Testis (tissue), 3 donors: ENCODE data around the gene ABTB1. TPM values are rescaled to one million over a fixed set of nuclear protein-coding genes. Genes with fewer than 3 reads are reported as not detected.
A peak's percentile ranks its signal among the peaks of the same experiment; 100 is the strongest.

Source experiments
- DNase-seq: peaks from one replicate; pipeline ENCODE4 v3.0.0-alpha.2; 2019
- H3K27ac ChIP-seq, 2 donors: fragments of 200-600 bp; sonication (generic); one replicate each; pipeline ENCODE4 v1.5.1; 2019
- H3K27me3 ChIP-seq: fragments of 200-600 bp; sonication (generic); one replicate; pipeline ENCODE4 v1.5.1; 2019
- H3K36me3 ChIP-seq: fragments of 200-600 bp; sonication (generic); one replicate; pipeline ENCODE4 v1.5.1; 2017; ENCODE audit warnings: low read depth; ENCODE audit errors: missing control alignments
- H3K4me1 ChIP-seq: fragments of 200-600 bp; sonication (generic); one replicate; pipeline ENCODE4 v1.5.1; 2019
- H3K4me3 ChIP-seq, 2 donors: fragments of 200-600 bp; sonication (generic); one replicate each; pipeline ENCODE4 v1.5.1; 2017 to 2019
- H3K9me3 ChIP-seq: fragments of 200-600 bp; sonication (generic); one replicate; pipeline ENCODE4 v1.5.1; 2017
- CTCF ChIP-seq, 3 experiments: fragments of 450-650 bp in 2 of 3; fragments of 200-600 bp in 1 of 3; sonication (generic) in 1 of 3; IDR thresholded peaks; one replicate each; pipeline ENCODE4 v1.5.1; 2016 to 2019; ENCODE audit warnings: antibody characterized with exemption in 3 of 3, mild to moderate bottlenecking in 2 of 3, moderate library complexity in 1 of 3
- POLR2A ChIP-seq: fragments of 450-650 bp; IDR thresholded peaks from one replicate; pipeline ENCODE4 v1.6.1; 2017; ENCODE audit warnings: antibody characterized with exemption, mild to moderate bottlenecking, moderate library complexity
- WGBS, 2 donors: methylation state at CpG; one replicate each; pipeline ENCODE4 v1.1.5; 2018; 5-methylcytosine and 5-hydroxymethylcytosine counted together
- intact Hi-C: fragments of 100-400 bp; cut with DNase I; formaldehyde crosslinking; loops from one replicate; pipeline ENCODE4 v1.15.1; 2023; ENCODE audit warnings: low total_unique reads
- polyA plus RNA-seq: library from polyadenylated mRNA; stranded (reverse); fragments of 350-450 nt; fragmentation: Illumina TruSeq; extraction: RNeasy Lipid Tissue Mini Kit (QIAGEN cat#74804); gene quantifications from one replicate; pipeline ENCODE4 v1.2.3, GENCODE V29; 2014; ENCODE audit warnings: low read depth, low replicate concordance; ENCODE audit not compliant: insufficient read depth
- total RNA-seq, 2 donors: library from RNA; depleted of rRNA; stranded (reverse); fragments of >200 nt; gene quantifications; one replicate each; pipeline ENCODE4 v1.2.3, GENCODE V29; 2016

ABTB1 gene
- total and polyA plus RNA-seq, 3 donors from 2014 or later: 16.7 to 39.1 (median 28.7) TPM

- Histone ChIP-seq H3K9me3 (no peaks in the 10 kb centered on the region), H3K27ac (no peak within 1 kb of the TSS), H3K27me3 (no peaks in the 10 kb centered on the region), H3K36me3 (no peaks in the 10 kb centered on the region), H3K4me3 (peak within 1 kb of the TSS; percentile 56 to 61), H3K4me1 (peaks cover 7% of the 10 kb centered on the region)
- 5 to 42% methylated on average over 4 to 55 of the region's 105 CpGs for WGBS, 2 donors
- TF ChIP-seq POLR2A: no peak
- TF ChIP-seq CTCF (IDR thresholded peaks at IDR 0.05): no peak
- intact Hi-C loops: no loop called here
- DNase-seq: peak; percentile 64
Measured at GRCh38 chr3:127628788-127629466, 43.8 kb upstream of the ABTB1 start, which contains the start of gene PODXL2. PODXL2 (plus strand) TSS chr3:127629185; CDS start chr3:127629220, 35 bp downstream.

- Histone ChIP-seq H3K9me3 (no peaks in the 10 kb centered on the region), H3K4me1 (peaks cover 7% of the 10 kb centered on the region), H3K27me3 (no peaks in the 10 kb centered on the region), H3K27ac (no peak overlapping the region), H3K36me3 (no peaks in the 10 kb centered on the region), H3K4me3 (peak overlapping the region; percentile 56 to 61)
- intact Hi-C loops: no loop called here
- DNase-seq: no peak
- whole genome bisulfite sequencing, 2 donors: 17 to 29% methylated on average over 18 to 41 of the region's 65 CpGs
- TF ChIP-seq CTCF (IDR thresholded peaks at IDR 0.05) (no peak), POLR2A (no peak)
Measured at GRCh38 chr3:127629467-127630403, 43.0 kb upstream of the ABTB1 start.

- H3K4me3 ChIP-seq: no peak overlapping the region
- H3K36me3 ChIP-seq: no peaks in the 10 kb centered on the region
- H3K9me3 ChIP-seq: no peaks in the 10 kb centered on the region
- H3K27ac ChIP-seq: no peak overlapping the region
- intact Hi-C loops: no loop called here
- H3K27me3 ChIP-seq: no peaks in the 10 kb centered on the region
- no peak for TF ChIP-seq CTCF (IDR thresholded peaks at IDR 0.05)
- TF ChIP-seq POLR2A: no peak
- 89 to 92% methylated on average over 12 of the region's 12 CpGs for WGBS, 2 donors
- H3K4me1 ChIP-seq: peaks cover 7% of the 10 kb centered on the region
- no peak for DNase-seq
Measured at GRCh38 chr3:127630811-127631714, 41.7 kb upstream of the ABTB1 start.

GRCh38 chr3:127632035-127632820 is 40.5 kb upstream of the ABTB1 start:
- no peak for DNase-seq
- Histone ChIP-seq H3K27ac (no peak overlapping the region), H3K4me1 (peaks cover 7% of the 10 kb centered on the region), H3K4me3 (no peak overlapping the region), H3K9me3 (no peaks in the 10 kb centered on the region), H3K36me3 (no peaks in the 10 kb centered on the region), H3K27me3 (no peaks in the 10 kb centered on the region)
- TF ChIP-seq POLR2A (no peak), CTCF (IDR thresholded peaks at IDR 0.05) (no peak)
- WGBS, 2 donors: 72 to 73% methylated on average over 7 to 8 of the region's 8 CpGs
- intact Hi-C loops: no loop called here
